Measurements from ENCODE around the gene GNAQ. TPM values are rescaled to one million over a fixed set of nuclear protein-coding genes. Genes with fewer than 3 reads are reported as not detected.

The GNAQ gene
- total and polyA plus RNA-seq, 2 of the 4 experiments (the other 2 are of a cell fraction) = 23.1 to 50.7 TPM

- H4K8ac ChIP-seq (ENCODE audit: low read depth in 2 of 2, low read length in 2 of 2) = 0 out of 4 replicates have a peak overlapping the region, but pooled peaks of 1 of the 2 experiments have one; percentile 17
- CTCF ChIA-PET = interaction anchor here (1.5 kb wide), 1 partner anchor 11 kb away, joined by 3 read pairs; no protein-coding TSS in a partner anchor
- H3K9me1 ChIP-seq (ENCODE audit: insufficient read depth, low read length) = peaks cover 9% of the 10 kb centered on the region
- no CpG with 5 or more reads among the region's 6 CpGs for WGBS, 2 experiments (ENCODE audit: extremely low coverage in 2 of 2, insufficient read length in 1 of 2)
- ATAC-seq (ENCODE audit: low read depth) (peak; percentile 56), DNase-seq (peak; percentile 53)
- no peak overlapping the region for H2BK15ac ChIP-seq (ENCODE audit: low read depth, low read length)
- H4K91ac ChIP-seq (ENCODE audit: insufficient read depth, low read depth, low read length) = no peak overlapping the region
- in situ Hi-C loops (cut with MboI; ENCODE audit: low sequenced_read_pairs) = no loop called here
- no peak overlapping the region for H2AFZ ChIP-seq (replicated peaks; ENCODE audit: low read length, poor library complexity)
- peaks cover 6% of the 10 kb centered on the region for H3K4me1 ChIP-seq (ENCODE audit: control insufficient read depth, insufficient read depth, low read length)
- POLR2A ChIA-PET (ENCODE audit: unreplicated experiment) = no interaction called here
- no peak overlapping the region for H3K27ac ChIP-seq (ENCODE audit: insufficient read depth, low read length)
- H3K4ac ChIP-seq (ENCODE audit: low read depth, low read length) = no peak overlapping the region
- H2AK5ac ChIP-seq (ENCODE audit: low read depth, low read length) = no peak overlapping the region; the same call in 1 of the 2 replicates
- no TSS peak for BruUV-seq (replicated peaks)
- no peak overlapping the region; the same call in 1 of the 2 replicates for H3K4me2 ChIP-seq (ENCODE audit: low read depth, low read length)
- no peak overlapping the region for H3K4me3 ChIP-seq (ENCODE audit: insufficient read depth, low read depth, low read length)
- H4K5ac ChIP-seq (ENCODE audit: low read depth, low read length) = no peak overlapping the region
- no peak overlapping the region for H2BK120ac ChIP-seq (ENCODE audit: low read depth, low read length)
- H2BK5ac ChIP-seq (ENCODE audit: low read depth, low read length, poor library complexity, severe bottlenecking) = no peak overlapping the region
- H2BK20ac ChIP-seq (ENCODE audit: low read depth, low read length) = no peak overlapping the region
- no peaks in the 10 kb centered on the region for H3K27me3 ChIP-seq (ENCODE audit: control insufficient read depth, insufficient read depth, low read length)
- no peak overlapping the region for H3K56ac ChIP-seq (ENCODE audit: extremely low read depth, insufficient read depth, low read length)
- dilution Hi-C loops (cut with HindIII; ENCODE audit: low sequenced_read_pairs, unreplicated experiment) = no loop called here
- intact Hi-C loops (cut with micrococcal nuclease) = no loop called here
- H4K20me1 ChIP-seq (ENCODE audit: insufficient read depth, low read length) = peaks cover 15% of the 10 kb centered on the region; the same call in 1 of the 2 replicates
- no peak overlapping the region for H3K23ac ChIP-seq (ENCODE audit: low read depth, low read length)
- H3K36me3 ChIP-seq (ENCODE audit: control insufficient read depth, insufficient read depth, low read length) = no peaks in the 10 kb centered on the region
- H2AK9ac ChIP-seq (replicated peaks; ENCODE audit: low read depth, low read length, poor library complexity) = no peak overlapping the region
- TF ChIP-seq SMC3 (IDR thresholded peaks at IDR 0.05; ENCODE audit: low read depth, low read length) (no peak), FOS (IDR thresholded peaks at IDR 0.05; ENCODE audit: low read depth, low read length) (no peak), MAZ (IDR thresholded peaks at IDR 0.05; ENCODE audit: borderline replicate concordance, low read depth, low read length) (no peak), POLR2A (IDR thresholded peaks at IDR 0.05; ENCODE audit: low read depth, low read length) (no peak), RAD21 (IDR thresholded peaks at IDR 0.05; ENCODE audit: low read length) (no peak), MXI1 (IDR thresholded peaks at IDR 0.05; ENCODE audit: borderline replicate concordance, low read depth, low read length) (no peak), USF2 (IDR thresholded peaks at IDR 0.05; ENCODE audit: low read depth, low read length) (no peak), CHD1 (IDR thresholded peaks at IDR 0.05; ENCODE audit: low read depth, low read length) (no peak), CTCF (conservative IDR thresholded peaks at IDR 0.05; ENCODE audit: low read depth, low read length) (no peak), NFE2L2 (IDR thresholded peaks at IDR 0.05; ENCODE audit: low read depth, low read length) (no peak), CEBPB (IDR thresholded peaks at IDR 0.05; ENCODE audit: low read depth, low read length) (no peak), MAFK (IDR thresholded peaks at IDR 0.05; ENCODE audit: low read depth, low read length) (no peak), RCOR1 (IDR thresholded peaks at IDR 0.05; ENCODE audit: insufficient replicate concordance, low read length) (no peak)
- no peaks in the 10 kb centered on the region for H3K9me3 ChIP-seq (ENCODE audit: control insufficient read depth, insufficient read depth, low read length)
- H3K79me1 ChIP-seq (ENCODE audit: low read depth in 1 of 2, low read length in 2 of 2) = peaks cover 18 to 33% of the 10 kb centered on the region in 2 experiments; a peak in 3 of 4 replicates
- H3K14ac ChIP-seq (replicated peaks; ENCODE audit: low read depth, low read length) = 0 out of 2 replicates have a peak overlapping the region, but pooled peaks have one; percentile 69
- no peak overlapping the region for H3K9ac ChIP-seq (ENCODE audit: low read depth, low read length)
- H3K18ac ChIP-seq (ENCODE audit: low read depth, low read length) = no peak overlapping the region
Observed at GRCh38 chr9:77839459-77840140, 192.0 kb downstream of the GNAQ start.

Data from IMR-90 (cell line).